Breast epithelium (tissue), 3 donors: ENCODE results near the gene ATXN1.

Source experiments
- POLR2A ChIP-seq: fragments of 450-650 bp; IDR thresholded peaks from one replicate; pipeline ENCODE4 v1.6.1; 2016; ENCODE audit warnings: antibody characterized with exemption, mild to moderate bottlenecking, moderate library complexity
- POLR2AphosphoS5 ChIP-seq, 3 donors: sonication (generic); formaldehyde crosslinking; IDR thresholded peaks; one replicate each; pipeline ENCODE4 v1.6.1; 2017; ENCODE audit warnings: antibody characterized with exemption in 3 of 3
- TF ChIP-seq, protein P1 (sequence below), 3 donors: fragments of 450-650 bp; IDR thresholded peaks; one replicate each; pipeline ENCODE4 v1.5.1; 2016 to 2017; ENCODE audit warnings: antibody characterized with exemption in 3 of 3, mild to moderate bottlenecking in 3 of 3, moderate library complexity in 3 of 3

DNA sequence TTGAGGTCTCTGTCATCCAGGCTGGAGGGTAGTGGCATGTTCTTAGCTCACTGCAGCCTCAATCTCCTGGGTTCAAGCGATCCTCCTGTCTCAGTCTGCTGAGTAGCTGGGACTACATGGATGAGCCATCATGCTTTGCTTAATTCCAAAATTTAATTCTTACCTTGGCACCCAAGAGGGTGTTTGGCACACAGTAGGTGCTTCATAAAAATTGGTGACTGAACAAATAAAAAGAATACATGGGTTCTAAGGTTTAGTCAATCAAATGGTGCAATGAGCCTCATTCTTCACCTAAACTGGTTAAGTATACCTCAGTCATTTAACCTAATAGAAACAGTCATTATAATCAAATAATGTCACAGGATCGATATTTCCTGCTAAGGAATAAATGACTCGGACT is 352.5 kb downstream of the ATXN1 start:
- no peak for TF ChIP-seq POLR2A
- TF ChIP-seq POLR2AphosphoS5 (IDR thresholded peaks at IDR 0.05), result no peak
- TF ChIP-seq, protein P1, sequence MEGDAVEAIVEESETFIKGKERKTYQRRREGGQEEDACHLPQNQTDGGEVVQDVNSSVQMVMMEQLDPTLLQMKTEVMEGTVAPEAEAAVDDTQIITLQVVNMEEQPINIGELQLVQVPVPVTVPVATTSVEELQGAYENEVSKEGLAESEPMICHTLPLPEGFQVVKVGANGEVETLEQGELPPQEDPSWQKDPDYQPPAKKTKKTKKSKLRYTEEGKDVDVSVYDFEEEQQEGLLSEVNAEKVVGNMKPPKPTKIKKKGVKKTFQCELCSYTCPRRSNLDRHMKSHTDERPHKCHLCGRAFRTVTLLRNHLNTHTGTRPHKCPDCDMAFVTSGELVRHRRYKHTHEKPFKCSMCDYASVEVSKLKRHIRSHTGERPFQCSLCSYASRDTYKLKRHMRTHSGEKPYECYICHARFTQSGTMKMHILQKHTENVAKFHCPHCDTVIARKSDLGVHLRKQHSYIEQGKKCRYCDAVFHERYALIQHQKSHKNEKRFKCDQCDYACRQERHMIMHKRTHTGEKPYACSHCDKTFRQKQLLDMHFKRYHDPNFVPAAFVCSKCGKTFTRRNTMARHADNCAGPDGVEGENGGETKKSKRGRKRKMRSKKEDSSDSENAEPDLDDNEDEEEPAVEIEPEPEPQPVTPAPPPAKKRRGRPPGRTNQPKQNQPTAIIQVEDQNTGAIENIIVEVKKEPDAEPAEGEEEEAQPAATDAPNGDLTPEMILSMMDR (IDR thresholded peaks at IDR 0.05), result no peak
